Stimulated activated CD8-positive, alpha-beta memory T cell treated with anti-CD3 and anti-CD28 coated beads, Interleukin-12 subunit alpha, Interleukin-12 subunit beta, amount 100 ng/mL, for 1 hour (primary cell): ENCODE results near the gene PLK3.
"Not testable (repeated sequence)": the region's sequence is repeated elsewhere in the genome, so short reads cannot be mapped to it uniquely, and the experiment has no call there.

Experiments used
- DNase-seq: peaks from one replicate; pipeline ENCODE4 v3.0.0-alpha.2; 2020; ENCODE audit warnings: low read depth

PLK3 gene

GRCh38 chr1:44828003-44828651 lies 27.9 kb downstream of the PLK3 start:
- DNase-seq, result no peak

GRCh38 chr1:44828841-44829440 lies 28.8 kb downstream of the PLK3 start:
- DNase-seq, result no peak

- no peak for DNase-seq
Observed at GRCh38 chr1:44829506-44830384, 29.6 kb downstream of the PLK3 start.

GRCh38 chr1:44830900-44831304 lies 30.7 kb downstream of the PLK3 start:
- DNase-seq, result no peak

- no peak for DNase-seq
Observed at GRCh38 chr1:44831516-44831915, 31.3 kb downstream of the PLK3 start.

- no peak for DNase-seq
Observed at GRCh38 chr1:44832056-44832705, 32.0 kb downstream of the PLK3 start.

- DNase-seq, result no peak
Observed at GRCh38 chr1:44834328-44834727, 34.2 kb downstream of the PLK3 start.

- DNase-seq, result peak; percentile 78
Observed at GRCh38 chr1:44835738-44836675, 35.8 kb downstream of the PLK3 start.

- not testable (repeated sequence) for DNase-seq
Observed at GRCh38 chr1:44838294-44838693, 38.1 kb downstream of the PLK3 start.

GRCh38 chr1:44839576-44839975 lies 39.4 kb downstream of the PLK3 start:
- no peak for DNase-seq

GRCh38 chr1:44842486-44842861 lies 42.3 kb downstream of the PLK3 start:
- DNase-seq, result no peak

- no peak for DNase-seq
Observed at GRCh38 chr1:44842862-44843655, 42.9 kb downstream of the PLK3 start, which contains the start of gene PTCH2. TSS of gene PTCH2 (minus strand) at chr1:44843253. CDS start at chr1:44842932, 321 bp downstream.

- no peak for DNase-seq
Observed at GRCh38 chr1:44846985-44847384, 46.8 kb downstream of the PLK3 start.

- no peak for DNase-seq
Observed at GRCh38 chr1:44847845-44848244, 47.7 kb downstream of the PLK3 start.

- no peak for DNase-seq
Observed at GRCh38 chr1:44848456-44849181, 48.4 kb downstream of the PLK3 start.

GRCh38 chr1:44849575-44850132 lies 49.5 kb downstream of the PLK3 start:
- DNase-seq, result no peak

GRCh38 chr1:44851308-44851707 lies 51.1 kb downstream of the PLK3 start:
- DNase-seq, result no peak

GRCh38 chr1:44853201-44853600 lies 53.0 kb downstream of the PLK3 start:
- DNase-seq, result no peak

GRCh38 chr1:44854970-44855369 lies 54.8 kb downstream of the PLK3 start:
- DNase-seq, result no peak
